Gastroesophageal sphincter (tissue), 4 donors: ENCODE measurements around the gene PCAT6. TPM values are rescaled to one million over a fixed set of nuclear protein-coding genes. Genes with fewer than 3 reads are reported as not detected.

Experiments used
- ATAC-seq: fragments of 150-250 bp; one replicate; pipeline ENCODE4 v1.9.1; 2016; ENCODE audit warnings: mild to moderate bottlenecking, moderate library complexity
- H3K27ac ChIP-seq, 4 donors: fragments of 200-600 bp; sonication (generic) in 3 of 4; 1 replicate in 3 of 4; 2 replicates in 1 of 4; pipeline ENCODE4 v1.5.1; 2016 to 2019
- H3K27me3 ChIP-seq: fragments of 200-600 bp; sonication (generic); one replicate; pipeline ENCODE4 v1.5.1; 2019
- H3K36me3 ChIP-seq, 2 donors: fragments of 200-600 bp; sonication (generic); one replicate each; pipeline ENCODE4 v1.5.1; 2019; ENCODE audit warnings: control low read depth in 1 of 2
- H3K4me1 ChIP-seq, 3 donors: fragments of 200-600 bp; sonication (generic); 1 replicate in 2 of 3; 2 replicates in 1 of 3; pipeline ENCODE4 v1.5.1; 2016 to 2019; ENCODE audit warnings: control low read depth in 2 of 3
- H3K4me3 ChIP-seq, 2 donors: fragments of 200-600 bp; sonication (generic); one replicate each; pipeline ENCODE4 v1.5.1; 2019; ENCODE audit warnings: mild to moderate bottlenecking in 1 of 2, moderate library complexity in 1 of 2
- H3K9me3 ChIP-seq, 3 donors: fragments of 200-600 bp; sonication (generic); one replicate each; pipeline ENCODE4 v1.5.1; 2017 to 2019; ENCODE audit warnings: control low read depth in 2 of 3
- EP300 ChIP-seq: sonication (generic); formaldehyde crosslinking; IDR thresholded peaks from one replicate; pipeline ENCODE4 v1.6.1; 2017; ENCODE audit warnings: antibody characterized with exemption, mild to moderate bottlenecking
- POLR2A ChIP-seq, 2 donors: fragments of 450-650 bp; IDR thresholded peaks; one replicate each; pipeline ENCODE4 v1.6.1; 2017; ENCODE audit warnings: antibody characterized with exemption in 2 of 2, mild to moderate bottlenecking in 2 of 2, moderate library complexity in 1 of 2
- POLR2AphosphoS5 ChIP-seq: sonication (generic); formaldehyde crosslinking; IDR thresholded peaks from one replicate; pipeline ENCODE4 v1.6.1; 2017; ENCODE audit warnings: antibody characterized with exemption
- WGBS, 2 donors: methylation state at CpG; one replicate each; pipeline ENCODE4 v1.1.5; 2018; ENCODE audit warnings: low coverage in 1 of 2; 5-methylcytosine and 5-hydroxymethylcytosine counted together
- small RNA-seq, 4 donors: library from RNA; depleted of rRNA; stranded (forward); fragments of <200 nt; gene quantifications; one replicate each; pipeline ENCODE3, GENCODE V24; 2016
- total RNA-seq, 4 donors: library from RNA; depleted of rRNA; stranded (reverse); fragments of >200 nt; gene quantifications; one replicate each; pipeline ENCODE4 v1.1.0, GENCODE V29; 2016
- TF ChIP-seq, protein P1 (sequence below), 4 experiments: fragments of 200-600 bp in 2 of 4; fragments of 450-650 bp in 2 of 4; sonication (generic) in 1 of 4; IDR thresholded peaks; one replicate each; pipeline ENCODE4 v1.5.1; 2017 to 2019; ENCODE audit warnings: antibody characterized with exemption in 4 of 4, mild to moderate bottlenecking in 2 of 4, moderate library complexity in 2 of 4

Gene PCAT6
- total RNA-seq, 4 donors from 2014 or later = not detected

DNA sequence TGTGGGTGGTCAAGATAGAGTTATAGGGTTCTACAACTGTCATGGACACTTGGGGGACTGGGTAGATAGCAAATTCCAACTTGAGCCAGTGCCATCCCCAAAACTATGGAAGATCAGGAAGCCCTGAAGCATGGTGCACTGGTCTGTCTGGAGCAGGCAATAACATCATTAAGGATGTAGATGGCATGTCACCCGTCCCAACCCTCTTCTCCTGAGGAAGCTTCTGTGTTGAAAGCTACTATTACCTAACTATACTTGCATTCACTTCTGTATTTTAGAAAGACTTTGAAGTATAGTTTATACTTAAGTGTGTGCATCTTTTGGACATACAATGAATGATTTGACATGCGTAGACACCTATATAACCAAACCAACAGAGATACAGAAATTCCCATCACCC, 45.3 kb downstream of the PCAT6 start:
- 92 to 100% methylated on average over 1 to 2 of the region's 2 CpGs for WGBS, 2 donors
- Histone ChIP-seq H3K4me3 (no peak overlapping the region), H3K4me1 (peaks cover 0 to 15% (median 0%) of the 10 kb centered on the region in 3 donors), H3K27me3 (no peaks in the 10 kb centered on the region), H3K9me3 (no peaks in the 10 kb centered on the region), H3K36me3 (no peaks in the 10 kb centered on the region), H3K27ac (no peak overlapping the region)
- TF ChIP-seq EP300 = no peak
- TF ChIP-seq, protein P1, sequence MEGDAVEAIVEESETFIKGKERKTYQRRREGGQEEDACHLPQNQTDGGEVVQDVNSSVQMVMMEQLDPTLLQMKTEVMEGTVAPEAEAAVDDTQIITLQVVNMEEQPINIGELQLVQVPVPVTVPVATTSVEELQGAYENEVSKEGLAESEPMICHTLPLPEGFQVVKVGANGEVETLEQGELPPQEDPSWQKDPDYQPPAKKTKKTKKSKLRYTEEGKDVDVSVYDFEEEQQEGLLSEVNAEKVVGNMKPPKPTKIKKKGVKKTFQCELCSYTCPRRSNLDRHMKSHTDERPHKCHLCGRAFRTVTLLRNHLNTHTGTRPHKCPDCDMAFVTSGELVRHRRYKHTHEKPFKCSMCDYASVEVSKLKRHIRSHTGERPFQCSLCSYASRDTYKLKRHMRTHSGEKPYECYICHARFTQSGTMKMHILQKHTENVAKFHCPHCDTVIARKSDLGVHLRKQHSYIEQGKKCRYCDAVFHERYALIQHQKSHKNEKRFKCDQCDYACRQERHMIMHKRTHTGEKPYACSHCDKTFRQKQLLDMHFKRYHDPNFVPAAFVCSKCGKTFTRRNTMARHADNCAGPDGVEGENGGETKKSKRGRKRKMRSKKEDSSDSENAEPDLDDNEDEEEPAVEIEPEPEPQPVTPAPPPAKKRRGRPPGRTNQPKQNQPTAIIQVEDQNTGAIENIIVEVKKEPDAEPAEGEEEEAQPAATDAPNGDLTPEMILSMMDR (IDR thresholded peaks at IDR 0.05) = no peak
- TF ChIP-seq POLR2A (IDR thresholded peaks at IDR 0.05) = no peak
- TF ChIP-seq POLR2AphosphoS5 = no peak
- ATAC-seq = no peak

DNA sequence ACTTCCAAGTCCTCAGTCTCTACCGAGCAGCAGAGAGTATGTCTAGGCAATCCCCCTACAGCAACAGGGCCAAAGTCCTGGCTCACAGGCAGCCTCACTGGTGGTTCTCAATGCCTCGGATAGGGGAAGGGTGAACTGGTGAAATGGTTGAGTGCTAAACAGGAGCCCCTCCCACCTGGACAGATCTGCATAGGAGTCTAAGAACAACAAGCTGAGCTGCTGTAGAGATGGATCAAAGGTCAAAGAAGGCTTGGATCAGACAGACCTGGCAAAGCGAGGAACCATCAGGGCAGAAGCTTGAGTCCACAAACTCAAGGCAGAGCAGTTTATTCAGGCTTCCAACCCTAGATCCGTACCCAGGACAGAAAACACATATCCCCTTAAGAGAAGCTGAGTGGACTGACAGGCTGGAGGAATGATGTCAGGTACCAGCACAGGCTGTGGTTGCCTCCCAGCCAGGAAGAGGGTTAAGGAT, 46.4 kb downstream of the PCAT6 start:
- no peaks in the 10 kb centered on the region for H3K27me3 ChIP-seq
- no peaks in the 10 kb centered on the region for H3K9me3 ChIP-seq
- H3K4me1 ChIP-seq = peaks cover 0 to 23% (median 3%) of the 10 kb centered on the region in 3 donors
- WGBS, 2 donors = 50 to 72% methylated on average over 2 to 3 of the region's 4 CpGs
- TF ChIP-seq EP300 = no peak
- TF ChIP-seq POLR2AphosphoS5 = no peak
- TF ChIP-seq, protein P1 (IDR thresholded peaks at IDR 0.05) = no peak
- TF ChIP-seq POLR2A (IDR thresholded peaks at IDR 0.05) = no peak
- no peak for ATAC-seq
- H3K4me3 ChIP-seq = no peak overlapping the region
- H3K27ac ChIP-seq = no peak overlapping the region
- no peaks in the 10 kb centered on the region for H3K36me3 ChIP-seq

DNA sequence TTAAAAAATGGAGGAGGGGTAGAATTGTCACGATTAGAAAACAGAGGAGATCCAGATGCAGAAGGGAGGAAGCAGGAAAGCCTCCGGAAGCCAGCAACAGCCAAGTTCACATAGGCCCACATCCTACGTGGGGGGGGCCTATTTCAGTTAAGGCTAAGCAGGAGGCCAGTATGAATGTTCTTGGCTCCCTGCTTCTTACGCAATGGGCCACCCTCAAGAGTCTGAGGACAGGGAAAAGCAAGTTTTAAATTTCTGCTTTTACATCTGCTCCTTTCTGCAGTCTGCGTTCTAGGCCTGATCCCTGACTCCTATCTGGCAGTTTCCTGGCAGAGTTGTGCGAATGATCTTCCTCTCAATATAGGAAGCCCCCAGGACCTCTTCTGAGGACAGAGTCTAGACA, 47.6 kb downstream of the PCAT6 start:
- WGBS, 2 donors = 54 to 60% methylated on average over 2 to 5 of the region's 6 CpGs
- Histone ChIP-seq H3K4me1 (peaks cover 0 to 23% (median 3%) of the 10 kb centered on the region in 3 donors), H3K36me3 (no peaks in the 10 kb centered on the region), H3K4me3 (no peak overlapping the region), H3K9me3 (no peaks in the 10 kb centered on the region), H3K27ac (peak overlapping the region in 2 of 4 donors; percentile 44 to 64), H3K27me3 (no peaks in the 10 kb centered on the region)
- peak; percentile 77 for ATAC-seq
- no peak for TF ChIP-seq EP300
- TF ChIP-seq POLR2AphosphoS5 = peak; percentile 36

DNA sequence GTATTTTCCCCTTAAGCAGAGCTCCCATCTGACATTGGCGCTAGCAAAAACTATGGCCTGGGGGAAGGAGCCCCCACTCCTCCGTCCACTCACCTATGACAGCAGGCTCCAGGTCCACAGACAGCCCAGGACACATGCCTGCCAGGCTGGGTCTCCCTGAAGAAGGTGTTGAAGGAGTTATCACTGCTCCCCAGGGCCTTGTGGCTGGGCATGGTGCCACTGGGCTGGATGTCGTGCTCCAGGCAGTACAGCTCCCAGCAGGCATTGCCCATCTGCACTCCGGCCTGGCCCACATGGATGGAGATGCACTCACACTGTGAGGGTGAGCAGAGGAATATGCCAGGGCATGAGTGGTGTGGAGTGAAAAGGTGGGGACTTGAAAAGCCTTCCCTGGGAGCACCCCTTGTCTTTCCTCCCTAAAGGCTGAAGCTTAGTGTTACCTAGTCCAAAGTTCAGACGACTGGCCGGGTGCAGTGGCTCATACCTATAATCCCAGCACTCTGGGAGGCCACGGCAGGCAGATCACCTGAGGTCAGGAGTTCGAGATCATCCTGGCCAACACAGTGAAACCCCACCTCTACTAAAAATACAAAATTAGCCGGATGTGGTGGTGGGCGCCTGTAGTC, 48.1 kb downstream of the PCAT6 start:
- no peaks in the 10 kb centered on the region for H3K36me3 ChIP-seq
- peaks cover 0 to 23% (median 3%) of the 10 kb centered on the region in 3 donors for H3K4me1 ChIP-seq
- H3K9me3 ChIP-seq = no peaks in the 10 kb centered on the region
- no peak overlapping the region for H3K4me3 ChIP-seq
- H3K27me3 ChIP-seq = no peaks in the 10 kb centered on the region
- no peak for TF ChIP-seq POLR2AphosphoS5
- no peak for TF ChIP-seq EP300
- TF ChIP-seq, protein P1 (IDR thresholded peaks at IDR 0.05) = no peak
- TF ChIP-seq POLR2A (IDR thresholded peaks at IDR 0.05) = no peak
- peak overlapping the region in 2 of 4 donors; percentile 44 to 64 for H3K27ac ChIP-seq
- no peak for ATAC-seq
- WGBS, 2 donors = 71 to 94% methylated on average over 2 to 3 of the region's 10 CpGs

DNA sequence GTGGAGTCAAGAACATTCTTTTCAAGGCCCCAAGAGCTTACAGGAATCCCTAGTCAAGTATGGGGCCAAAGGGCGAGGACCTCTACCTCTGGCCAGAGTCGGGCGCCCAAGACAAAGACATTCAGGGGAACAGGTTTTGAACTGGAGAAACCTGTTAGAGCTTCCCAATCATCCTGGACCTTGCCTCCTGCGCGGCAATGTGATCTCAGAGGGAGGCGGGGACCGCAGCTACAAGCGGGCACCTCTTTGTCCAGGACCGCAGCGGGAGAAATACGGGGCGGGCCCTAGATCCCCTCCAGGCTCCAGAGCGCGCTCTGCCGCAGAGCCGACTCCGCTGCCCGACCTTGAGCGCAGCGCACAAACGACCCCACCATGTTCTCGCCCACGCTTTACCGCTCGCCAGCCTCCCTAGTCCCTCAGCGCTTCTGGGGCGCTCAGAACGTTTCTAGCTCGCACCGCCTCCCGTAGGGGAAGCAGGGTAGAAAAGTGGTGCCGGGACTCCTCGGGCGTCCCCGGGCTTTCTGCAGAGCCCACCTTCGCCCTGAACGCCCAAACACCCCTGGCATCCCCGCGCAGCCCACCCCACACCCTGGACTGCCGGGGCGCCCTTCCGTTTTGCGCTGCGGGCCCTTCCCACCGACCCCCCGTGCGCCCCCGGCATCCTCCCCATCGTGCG, 50.1 kb downstream of the PCAT6 start:
- Histone ChIP-seq H3K27ac (peak overlapping the region in 3 of 4 donors; percentile 63 to 79 (median 75)), H3K36me3 (no peaks in the 10 kb centered on the region), H3K9me3 (no peaks in the 10 kb centered on the region), H3K4me3 (peak overlapping the region; percentile 46 to 81), H3K27me3 (no peaks in the 10 kb centered on the region), H3K4me1 (peaks cover 0 to 23% (median 3%) of the 10 kb centered on the region in 3 donors)
- ATAC-seq = peak; percentile 37
- no peak for TF ChIP-seq POLR2AphosphoS5
- TF ChIP-seq, protein P1 (IDR thresholded peaks at IDR 0.05) = no peak
- no CpG with 5 or more reads among the region's 50 CpGs for WGBS, 2 donors

Small RNA genes lying within 50 kb of the gene (small RNA-seq; reads per million reads assigned to genes)
- 0 reads per million in 4 donors for gene AC098934.3

Other genes starting within 250 kb of the PCAT6 start
- gene SYT2, start 100.5 kb upstream of the PCAT6 start, total RNA-seq = under 1 TPM in 2 of 4 donors, not detected in 2; 0.23 to 0.59 TPM
- gene KDM5B, start 2.5 kb upstream of the PCAT6 start, total RNA-seq = 10 to 100 TPM; 29.2 to 41.4 (median 34.8) TPM
- 1 to 10 TPM; 4.7 to 7.3 (median 6.1) TPM for gene RABIF, start 78.2 kb downstream of the PCAT6 start, total RNA-seq
- gene KLHL12, start 116.3 kb downstream of the PCAT6 start, total RNA-seq = 10 to 100 TPM; 14.1 to 23.0 (median 21.5) TPM
- 10 to 100 TPM; 62.2 to 91.6 (median 68.7) TPM for gene ADIPOR1, start 147.4 kb downstream of the PCAT6 start, total RNA-seq
- 10 to 100 TPM; 37.3 to 51.0 (median 41.2) TPM for gene CYB5R1, start 156.3 kb downstream of the PCAT6 start, total RNA-seq
- gene TMEM183A, start 196.4 kb downstream of the PCAT6 start, total RNA-seq = 100 to 1,000 TPM in 1 of 4 donors, 10 to 100 TPM in 3; 79.3 to 119 (median 90.0) TPM
- 10 to 100 TPM in 1 of 4 donors, 1 to 10 TPM in 2, under 1 TPM in 1; 0.81 to 10.5 (median 1.7) TPM for gene PPFIA4, start 215.5 kb downstream of the PCAT6 start, total RNA-seq